Astrocyte (in vitro differentiated cells and primary cell): ENCODE results near the gene DUSP8. TPM values are rescaled to one million over a fixed set of nuclear protein-coding genes. Genes with fewer than 3 reads are reported as not detected.
"Not testable (repeated sequence)": the region's sequence is repeated elsewhere in the genome, so short reads cannot be mapped to it uniquely, and the experiment has no call there.

Experiments
- DNase-seq: peaks from one replicate; pipeline ENCODE4 v3.0.0-alpha.2; 2010; ENCODE audit warnings: low read depth
- FAIRE-seq: peaks from 2 replicates; lab custom pipeline; 2011; peaks lifted over from hg19 to GRCh38; lab: Jason Lieb, UNC
- H2AFZ ChIP-seq: 2 replicates; pipeline ENCODE4 v1.6.0; 2012; ENCODE audit warnings: low read depth, low read length, inconsistent platforms
- H3K27ac ChIP-seq: 2 replicates; pipeline ENCODE4 v1.5.1; 2011; ENCODE audit warnings: low read depth, low read length, inconsistent platforms
- H3K27me3 ChIP-seq: 2 replicates; pipeline ENCODE4 v1.6.0; 2011; ENCODE audit warnings: low read length, inconsistent platforms; ENCODE audit not compliant: insufficient read depth
- H3K36me3 ChIP-seq: 2 replicates; pipeline ENCODE4 v1.5.1; 2011; ENCODE audit warnings: low read length, inconsistent platforms; ENCODE audit not compliant: insufficient read depth
- H3K4me1 ChIP-seq: 2 replicates; pipeline ENCODE4 v1.5.1; 2011; ENCODE audit warnings: low read length, inconsistent platforms; ENCODE audit not compliant: insufficient read depth
- H3K4me2 ChIP-seq: 2 replicates; pipeline ENCODE4 v1.6.0; 2012; ENCODE audit warnings: low read length, inconsistent platforms
- H3K4me3 ChIP-seq: 2 replicates; pipeline ENCODE4 v1.5.1; 2011; ENCODE audit warnings: low read depth, mild to moderate bottlenecking, low read length, inconsistent platforms; ENCODE audit not compliant: insufficient read depth
- H3K79me2 ChIP-seq: 2 replicates; pipeline ENCODE4 v1.6.0; 2012; ENCODE audit warnings: mild to moderate bottlenecking, low read length, inconsistent platforms; ENCODE audit not compliant: insufficient read depth
- H3K9ac ChIP-seq: 2 replicates; pipeline ENCODE4 v1.6.0; 2012; ENCODE audit warnings: mild to moderate bottlenecking, low read length, inconsistent platforms
- H3K9me3 ChIP-seq: 2 replicates; pipeline ENCODE4 v1.5.1; 2012; ENCODE audit warnings: low read depth, mild to moderate bottlenecking, low read length, inconsistent platforms; ENCODE audit not compliant: insufficient read depth
- H4K20me1 ChIP-seq: 2 replicates; pipeline ENCODE4 v1.6.0; 2012; ENCODE audit warnings: low read length, inconsistent platforms; ENCODE audit not compliant: insufficient read depth
- H3K27ac Mint-ChIP-seq: one replicate; pipeline ENCODE4 v1.8.0; 2021; ENCODE audit warnings: mild to moderate bottlenecking, mixed read lengths; ENCODE audit not compliant: unreplicated experiment
- H3K27me3 Mint-ChIP-seq: one replicate; pipeline ENCODE4 v1.8.0; 2021; ENCODE audit warnings: low read depth, mixed read lengths; ENCODE audit not compliant: unreplicated experiment
- H3K36me3 Mint-ChIP-seq: one replicate; pipeline ENCODE4 v1.8.0; 2021; ENCODE audit warnings: low read depth, mixed read lengths; ENCODE audit not compliant: unreplicated experiment
- H3K4me1 Mint-ChIP-seq: one replicate; pipeline ENCODE4 v1.8.0; 2021; ENCODE audit warnings: low read depth, mixed read lengths; ENCODE audit not compliant: unreplicated experiment
- H3K4me3 Mint-ChIP-seq: one replicate; pipeline ENCODE4 v1.8.0; 2021; ENCODE audit warnings: mild to moderate bottlenecking, moderate library complexity, mixed read lengths; ENCODE audit not compliant: unreplicated experiment
- H3K9me3 Mint-ChIP-seq: one replicate; pipeline ENCODE4 v1.8.0; 2021; ENCODE audit warnings: mild to moderate bottlenecking, mixed read lengths; ENCODE audit not compliant: unreplicated experiment
- CTCF ChIP-seq: IDR thresholded peaks from 2 replicates; pipeline ENCODE4 v1.5.1; 2011; ENCODE audit warnings: low read depth, mild to moderate bottlenecking, inconsistent platforms, low read length, moderate library complexity; ENCODE audit not compliant: insufficient read depth
- EZH2 ChIP-seq: IDR thresholded peaks from 2 replicates; pipeline ENCODE4 v1.6.1; 2012; ENCODE audit warnings: mild to moderate bottlenecking, low read length, inconsistent platforms; ENCODE audit not compliant: insufficient read depth
- total RNA-seq: library from RNA; stranded (reverse); gene quantifications from 2 replicates; pipeline ENCODE4 v1.2.1, GENCODE V29; 2021

Gene DUSP8
- total RNA-seq, 1 donor from 2014 or later, result 14.8 TPM

GRCh38 chr11:1604711-1605110, 32.6 kb upstream of the DUSP8 start:
- TF ChIP-seq CTCF, result no peak
- Histone ChIP-seq H3K27me3 (peaks cover 32% of the 10 kb centered on the region), H3K9me3 (no peaks in the 10 kb centered on the region), H3K9ac (no peak overlapping the region), H3K4me1 (no peaks in the 10 kb centered on the region), H2AFZ (no peak overlapping the region), H4K20me1 (no peaks in the 10 kb centered on the region), H3K79me2 (no peaks in the 10 kb centered on the region), H3K4me2 (no peak overlapping the region), H3K27ac (no peak overlapping the region), H3K4me3 (no peak overlapping the region), H3K36me3 (no peaks in the 10 kb centered on the region)
- Mint-ChIP-seq H3K27ac (no peak overlapping the region), H3K9me3 (peaks cover 2% of the 10 kb centered on the region), H3K36me3 (no peaks in the 10 kb centered on the region), H3K4me1 (peaks cover 7% of the 10 kb centered on the region), H3K27me3 (peaks cover 42% of the 10 kb centered on the region), H3K4me3 (no peak overlapping the region)
- no peak for DNase-seq
- no peak for FAIRE-seq

DNA sequence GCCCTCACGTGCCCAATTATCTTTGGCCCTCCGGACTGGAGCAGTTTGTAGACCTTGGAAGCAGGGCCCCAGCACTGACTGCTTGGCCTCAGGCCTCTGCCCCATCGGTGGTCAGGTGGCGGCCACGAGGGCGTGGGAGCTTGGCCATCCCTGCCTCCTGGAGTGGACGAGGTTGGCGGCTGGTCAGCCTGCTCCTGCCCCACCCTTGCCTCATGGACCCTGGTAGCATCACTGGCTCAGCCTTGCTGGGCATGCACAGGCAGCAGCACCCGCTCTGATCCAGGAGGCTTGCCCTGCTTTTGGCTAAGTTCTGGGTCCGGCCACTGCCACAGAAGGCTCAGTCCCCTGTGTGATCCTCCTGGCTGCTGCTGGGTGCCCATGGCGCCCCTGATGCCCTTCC, 32.1 kb upstream of the DUSP8 start:
- H3K4me3 ChIP-seq, result no peak overlapping the region
- H2AFZ ChIP-seq, result no peak overlapping the region
- Mint-ChIP-seq H3K9me3 (peaks cover 2% of the 10 kb centered on the region), H3K27me3 (peaks cover 47% of the 10 kb centered on the region), H3K4me3 (no peak overlapping the region), H3K27ac (no peak overlapping the region), H3K36me3 (no peaks in the 10 kb centered on the region), H3K4me1 (peaks cover 7% of the 10 kb centered on the region)
- no peaks in the 10 kb centered on the region for H4K20me1 ChIP-seq
- no peak overlapping the region for H3K27ac ChIP-seq
- no peak overlapping the region for H3K4me2 ChIP-seq
- H3K9me3 ChIP-seq, result no peaks in the 10 kb centered on the region
- no peaks in the 10 kb centered on the region for H3K79me2 ChIP-seq
- no peaks in the 10 kb centered on the region for H3K36me3 ChIP-seq
- peaks cover 35% of the 10 kb centered on the region for H3K27me3 ChIP-seq
- H3K9ac ChIP-seq, result no peak overlapping the region
- no peaks in the 10 kb centered on the region for H3K4me1 ChIP-seq
- FAIRE-seq, result no peak
- DNase-seq, result no peak
- TF ChIP-seq EZH2 (no peak), CTCF (no peak)

GRCh38 chr11:1603629-1604028, 31.6 kb upstream of the DUSP8 start:
- H3K4me1 Mint-ChIP-seq, result peaks cover 7% of the 10 kb centered on the region
- DNase-seq (no peak), FAIRE-seq (peak; percentile 23)

GRCh38 chr11:1601663-1602062, 29.6 kb upstream of the DUSP8 start:
- H3K9me3 ChIP-seq, H3K27ac Mint-ChIP-seq, H4K20me1 ChIP-seq, H3K36me3 ChIP-seq, H3K4me3 Mint-ChIP-seq, H3K79me2 ChIP-seq, H3K9ac ChIP-seq, FAIRE-seq, H3K4me2 ChIP-seq, H3K36me3 Mint-ChIP-seq, H3K27ac ChIP-seq, DNase-seq, H3K4me1 ChIP-seq, H3K9me3 Mint-ChIP-seq, H2AFZ ChIP-seq, H3K4me3 ChIP-seq, H3K4me1 Mint-ChIP-seq: not testable (repeated sequence)
- H3K27me3 ChIP-seq, result peaks cover 28% of the 10 kb centered on the region
- peaks cover 56% of the 10 kb centered on the region for H3K27me3 Mint-ChIP-seq

More at GRCh38 chr11:1603629-1604028, 31.6 kb upstream of the DUSP8 start:
- Histone ChIP-seq H3K36me3 (no peaks in the 10 kb centered on the region), H3K4me1 (no peaks in the 10 kb centered on the region), H3K9me3 (no peaks in the 10 kb centered on the region), H3K27ac (no peak overlapping the region), H3K9ac (no peak overlapping the region), H2AFZ (no peak overlapping the region), H3K27me3 (peaks cover 37% of the 10 kb centered on the region), H3K79me2 (no peaks in the 10 kb centered on the region), H3K4me3 (no peak overlapping the region), H3K4me2 (no peak overlapping the region), H4K20me1 (no peaks in the 10 kb centered on the region)
- H3K36me3 Mint-ChIP-seq, result no peaks in the 10 kb centered on the region
- no peak overlapping the region for H3K4me3 Mint-ChIP-seq
- H3K27me3 Mint-ChIP-seq, result peaks cover 51% of the 10 kb centered on the region
- TF ChIP-seq EZH2 (no peak), CTCF (no peak)
- peaks cover 2% of the 10 kb centered on the region for H3K9me3 Mint-ChIP-seq
- H3K27ac Mint-ChIP-seq, result no peak overlapping the region
